NCI-H2107 treated with DMSO at 0.1 percent for 48 hours (cell line): ENCODE data around the gene DNAJB13.
A peak's percentile ranks its signal among the peaks of the same experiment; 100 is the strongest.

ENCODE experiments used
- DNase-seq: peaks from one replicate; lab custom pipeline; 2025; ENCODE audit not compliant: unreplicated experiment; lab: John Stamatoyannopoulos, UW

The DNAJB13 gene

GRCh38 chr11:73949912-73950311 is 914 bp upstream of the DNAJB13 start:
- DNase-seq, result no peak

GRCh38 chr11:73951797-73952196 is 971 bp downstream of the DNAJB13 start:
- DNase-seq, result peak; percentile 72

GRCh38 chr11:73956876-73957653 is 6.2 kb downstream of the DNAJB13 start:
- DNase-seq, result no peak

- DNase-seq, result peak; percentile 22
Observed at GRCh38 chr11:73957654-73958361, 7.0 kb downstream of the DNAJB13 start.

- DNase-seq, result no peak
Observed at GRCh38 chr11:73958521-73959141, 7.8 kb downstream of the DNAJB13 start.

- DNase-seq, result no peak
Observed at GRCh38 chr11:73961321-73961720, 10.5 kb downstream of the DNAJB13 start.

- DNase-seq, result no peak
Observed at GRCh38 chr11:73962101-73962705, 11.4 kb downstream of the DNAJB13 start.

GRCh38 chr11:73963861-73964260 is 13.0 kb downstream of the DNAJB13 start:
- no peak for DNase-seq

GRCh38 chr11:73965076-73965763 is 14.4 kb downstream of the DNAJB13 start:
- no peak for DNase-seq

- DNase-seq, result no peak
Observed at GRCh38 chr11:73965764-73966121, 14.9 kb downstream of the DNAJB13 start.

GRCh38 chr11:73968356-73968966 is 17.6 kb downstream of the DNAJB13 start:
- DNase-seq, result peak; percentile 19

- DNase-seq, result no peak
Observed at GRCh38 chr11:73969091-73969490, 18.3 kb downstream of the DNAJB13 start.

GRCh38 chr11:73969991-73970800 is 19.4 kb downstream of the DNAJB13 start:
- DNase-seq, result no peak

GRCh38 chr11:73971175-73971719 is 20.4 kb downstream of the DNAJB13 start:
- no peak for DNase-seq

- DNase-seq, result no peak
Observed at GRCh38 chr11:73972187-73972586, 21.4 kb downstream of the DNAJB13 start.

- no peak for DNase-seq
Observed at GRCh38 chr11:73972620-73973449, 22.0 kb downstream of the DNAJB13 start.

- no peak for DNase-seq
Observed at GRCh38 chr11:73974604-73975478, 24.0 kb downstream of the DNAJB13 start.

- DNase-seq, result no peak
Observed at GRCh38 chr11:73975479-73975757, 24.6 kb downstream of the DNAJB13 start.
